Activated naive CD8-positive, alpha-beta T cell treated with anti-CD3 and anti-CD28 coated beads, Interleukin-2, amount 10 ng/mL, durations not matched to agents 7 days and 5 days (primary cell): Measurements from ENCODE around the gene LGI2. TPM values are rescaled to one million over a fixed set of nuclear protein-coding genes. Genes with fewer than 3 reads are reported as not detected.
"Not testable (repeated sequence)": the region's sequence is repeated elsewhere in the genome, so short reads cannot be mapped to it uniquely, and the experiment has no call there.

Experiments used
- ATAC-seq: fragments of 150-1000 bp; cut with Tn5 transposase; one replicate; pipeline ENCODE4 v1.10.0; 2021; ENCODE audit warnings: low read depth, moderate library complexity
- POLR2A ChIA-PET: fragments of 350-600 bp; sonication (Branson Sonifier 250); formaldehyde crosslinking; loops from one replicate; lab custom pipeline; 2021; ENCODE audit warnings: antibody characterized with exemption; lab: Charles Lee
- DNase-seq: peaks from one replicate; pipeline ENCODE4 v3.0.0; 2021
- H3K27ac Mint-ChIP-seq: one replicate; pipeline ENCODE4 v1.8.0; 2022; ENCODE audit warnings: mild to moderate bottlenecking, mixed read lengths
- H3K27me3 Mint-ChIP-seq: one replicate; pipeline ENCODE4 v1.8.0; 2022; ENCODE audit warnings: mild to moderate bottlenecking, moderate library complexity, mixed read lengths
- H3K36me3 Mint-ChIP-seq: one replicate; pipeline ENCODE4 v1.8.0; 2021; ENCODE audit warnings: mild to moderate bottlenecking, mixed read lengths
- H3K4me1 Mint-ChIP-seq: one replicate; pipeline ENCODE4 v1.8.0; 2021; ENCODE audit warnings: mixed read lengths
- H3K4me3 Mint-ChIP-seq: one replicate; pipeline ENCODE4 v1.8.0; 2022; ENCODE audit warnings: mild to moderate bottlenecking, moderate library complexity, mixed read lengths
- H3K9me3 Mint-ChIP-seq: one replicate; pipeline ENCODE4 v1.8.0; 2021; ENCODE audit warnings: mixed read lengths
- total RNA-seq, 2 experiments: library from RNA; stranded (reverse); gene quantifications; one replicate each; pipeline ENCODE4 v1.2.3, GENCODE V29; 2021

LGI2 gene
- total RNA-seq: not detected

DNA sequence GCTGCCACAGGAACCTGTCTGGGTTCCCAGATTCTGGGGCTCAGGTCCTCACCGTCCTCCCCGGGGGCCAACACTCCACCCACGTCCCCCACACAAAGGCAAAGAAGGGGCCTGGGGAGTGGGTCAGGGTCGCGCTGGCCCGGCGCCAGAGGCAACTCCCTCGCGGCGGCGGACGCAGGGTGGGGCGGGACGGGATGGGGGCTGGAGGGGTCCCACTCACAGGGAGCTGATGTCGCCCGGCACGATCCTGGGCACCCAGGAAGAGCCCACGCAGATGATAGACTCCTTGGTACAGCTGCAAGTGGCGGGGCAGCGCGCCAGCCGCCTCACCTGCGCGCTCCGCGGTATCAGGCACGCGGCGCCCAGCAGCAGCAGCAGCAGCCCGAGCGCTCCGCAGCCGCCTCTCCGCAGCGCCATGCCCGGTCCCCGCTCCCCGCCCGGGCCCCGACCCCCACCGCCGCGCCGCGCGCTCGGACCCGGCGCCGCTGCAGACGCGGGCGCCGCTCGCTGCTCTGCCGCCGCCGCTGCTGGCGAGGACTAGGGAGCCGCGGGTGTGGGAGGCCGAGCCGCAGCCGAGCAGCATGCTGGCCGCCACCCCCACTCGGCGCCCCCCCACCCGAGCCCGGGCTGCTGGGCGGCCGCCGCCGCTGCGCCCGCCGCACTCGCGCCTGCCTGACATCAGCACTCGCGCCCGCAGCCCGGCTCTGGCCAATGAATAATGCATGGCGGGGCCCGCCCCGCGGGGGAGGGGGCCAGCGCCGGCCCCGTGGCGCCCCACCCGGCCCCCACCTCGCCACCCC, at the start of gene LGI2:
LGI2 (minus strand) TSS at position 670 of the 800 bp plus-strand sequence; CDS start at position 417, 253 bp downstream.
- Mint-ChIP-seq H3K27ac (no peak within 1 kb of the TSS), H3K36me3 (peaks cover 1% of the 10 kb centered on the region), H3K9me3 (peaks cover 6% of the 10 kb centered on the region), H3K4me1 (peaks cover 2% of the 10 kb centered on the region), H3K27me3 (peaks cover 67% of the 10 kb centered on the region), H3K4me3 (no peak within 1 kb of the TSS)
- DNase-seq (no peak), ATAC-seq (no peak)
- POLR2A ChIA-PET: no interaction called here

DNA sequence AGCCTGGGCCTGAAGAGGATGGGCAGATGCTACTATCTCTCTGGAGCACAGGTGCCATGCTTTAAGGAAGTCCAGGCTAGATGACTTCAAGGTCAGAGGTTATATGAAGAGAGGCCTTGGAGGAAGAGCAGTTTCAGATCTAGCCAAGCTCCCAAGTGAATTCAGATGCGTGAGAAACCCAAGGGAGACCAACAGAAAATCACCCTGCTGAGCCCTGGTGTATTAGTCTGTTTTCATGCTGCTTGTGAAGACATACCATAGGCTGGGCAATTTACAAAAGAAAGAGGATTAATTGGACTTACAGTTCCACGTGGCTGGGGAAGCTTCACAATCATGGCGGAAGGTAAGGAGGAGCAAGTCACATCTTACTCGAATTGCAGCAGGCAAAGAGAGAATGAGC, 47.8 kb upstream of the LGI2 start:
- no peak for ATAC-seq

GRCh38 chr4:25076625-25077398, 46.1 kb upstream of the LGI2 start:
- ATAC-seq (no peak), DNase-seq (no peak)
- Mint-ChIP-seq H3K36me3 (no peaks in the 10 kb centered on the region), H3K27me3 (peaks cover 7% of the 10 kb centered on the region), H3K4me3 (no peak overlapping the region), H3K27ac (no peak overlapping the region), H3K9me3 (no peaks in the 10 kb centered on the region), H3K4me1 (no peaks in the 10 kb centered on the region)
- POLR2A ChIA-PET: no interaction called here

More for the DNA sequence above, 47.8 kb upstream of the LGI2 start:
- Mint-ChIP-seq H3K27me3 (peaks cover 7% of the 10 kb centered on the region), H3K27ac (no peak overlapping the region), H3K36me3 (no peaks in the 10 kb centered on the region), H3K4me3 (no peak overlapping the region), H3K4me1 (no peaks in the 10 kb centered on the region), H3K9me3 (no peaks in the 10 kb centered on the region)
- POLR2A ChIA-PET: no interaction called here
- no peak for DNase-seq

- no peak overlapping the region for H3K27ac Mint-ChIP-seq
- H3K27me3 Mint-ChIP-seq: peaks cover 2% of the 10 kb centered on the region
- ATAC-seq: no peak
- no peaks in the 10 kb centered on the region for H3K4me1 Mint-ChIP-seq
- H3K9me3 Mint-ChIP-seq: no peaks in the 10 kb centered on the region
- no peaks in the 10 kb centered on the region for H3K36me3 Mint-ChIP-seq
- POLR2A ChIA-PET: no interaction called here
- no peak for DNase-seq
- H3K4me3 Mint-ChIP-seq: no peak overlapping the region
Observed at GRCh38 chr4:25075851-25076250, 45.1 kb upstream of the LGI2 start.

- Mint-ChIP-seq H3K4me3 (no peak overlapping the region), H3K27ac (no peak overlapping the region), H3K27me3 (peaks cover 2% of the 10 kb centered on the region), H3K36me3 (no peaks in the 10 kb centered on the region), H3K9me3 (no peaks in the 10 kb centered on the region), H3K4me1 (no peaks in the 10 kb centered on the region)
- ATAC-seq (no peak), DNase-seq (no peak)
- POLR2A ChIA-PET: no interaction called here
Observed at GRCh38 chr4:25075129-25075528, 44.4 kb upstream of the LGI2 start.

DNA sequence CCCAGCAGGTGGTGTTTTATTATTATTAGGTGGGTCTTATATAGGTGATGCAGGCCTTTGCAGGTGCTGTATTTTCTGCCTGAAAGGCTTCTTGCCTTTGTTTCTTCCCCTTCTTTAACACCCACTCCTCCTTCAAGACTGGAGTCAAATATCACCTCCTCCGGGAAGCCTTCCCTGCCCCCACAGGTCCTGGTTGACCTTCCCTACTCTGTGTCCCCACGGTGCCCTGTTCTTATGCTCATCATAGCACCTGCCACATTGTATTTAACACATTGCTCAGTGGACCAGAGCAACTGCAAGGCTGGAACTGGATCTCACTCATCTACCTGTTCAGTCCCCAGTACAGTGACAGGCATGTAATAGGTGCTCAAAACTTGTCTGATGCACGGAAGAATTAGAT, 39.8 kb upstream of the LGI2 start:
- Mint-ChIP-seq H3K27me3 (peaks cover 2% of the 10 kb centered on the region), H3K4me1 (no peaks in the 10 kb centered on the region), H3K36me3 (no peaks in the 10 kb centered on the region), H3K9me3 (no peaks in the 10 kb centered on the region), H3K4me3 (no peak overlapping the region), H3K27ac (no peak overlapping the region)
- DNase-seq: no peak
- POLR2A ChIA-PET: no interaction called here
- no peak for ATAC-seq

DNA sequence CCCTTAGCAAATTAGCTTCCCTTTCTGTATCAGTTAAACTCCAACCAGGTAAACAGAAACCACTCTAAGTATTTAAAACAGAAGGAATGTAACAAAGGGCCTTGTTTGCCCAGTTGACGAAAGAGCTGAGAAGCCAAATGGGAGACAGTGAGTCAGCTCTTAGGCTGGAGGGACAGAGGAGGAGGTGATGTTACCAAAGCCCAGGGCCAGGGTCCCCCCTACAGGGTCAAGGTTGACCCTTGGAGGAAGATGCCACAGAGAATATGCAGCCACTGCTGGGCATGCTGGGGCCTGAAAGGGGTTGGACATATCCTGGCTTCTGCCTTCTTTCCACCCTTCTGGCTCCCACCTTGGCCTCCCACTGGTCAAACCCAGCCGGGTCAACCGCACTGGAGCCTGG, 38.3 kb upstream of the LGI2 start:
- POLR2A ChIA-PET: no interaction called here
- no peaks in the 10 kb centered on the region for H3K36me3 Mint-ChIP-seq
- ATAC-seq (no peak), DNase-seq (no peak)
- H3K27ac Mint-ChIP-seq: no peak overlapping the region
- H3K4me3 Mint-ChIP-seq: no peak overlapping the region
- peaks cover 5% of the 10 kb centered on the region for H3K27me3 Mint-ChIP-seq
- no peaks in the 10 kb centered on the region for H3K4me1 Mint-ChIP-seq
- H3K9me3 Mint-ChIP-seq: no peaks in the 10 kb centered on the region

DNA sequence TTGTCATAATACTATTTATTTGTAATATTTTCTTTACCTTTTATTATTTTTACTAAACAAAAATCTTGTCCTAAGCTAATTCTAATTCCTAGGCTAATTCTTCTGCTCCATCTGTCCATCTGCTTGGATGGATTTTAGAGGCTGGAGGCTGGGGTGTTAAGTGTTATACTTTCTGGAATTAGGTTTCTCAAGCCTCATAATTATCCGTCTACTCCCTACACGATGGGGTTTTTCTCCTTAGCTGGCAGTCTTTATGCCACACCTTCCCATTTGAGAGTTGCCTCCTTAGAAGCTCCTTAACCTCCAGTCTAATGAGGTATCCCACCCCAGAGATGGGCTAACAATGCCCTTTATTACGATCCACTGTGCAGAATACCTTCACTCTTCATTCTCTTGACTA, 37.6 kb upstream of the LGI2 start:
- ATAC-seq: no peak
- H3K27ac Mint-ChIP-seq: no peak overlapping the region
- H3K36me3 Mint-ChIP-seq: no peaks in the 10 kb centered on the region
- H3K4me1 Mint-ChIP-seq: no peaks in the 10 kb centered on the region
- no peak for DNase-seq
- H3K4me3 Mint-ChIP-seq: no peak overlapping the region
- POLR2A ChIA-PET: no interaction called here
- H3K9me3 Mint-ChIP-seq: no peaks in the 10 kb centered on the region
- peaks cover 3% of the 10 kb centered on the region for H3K27me3 Mint-ChIP-seq

DNA sequence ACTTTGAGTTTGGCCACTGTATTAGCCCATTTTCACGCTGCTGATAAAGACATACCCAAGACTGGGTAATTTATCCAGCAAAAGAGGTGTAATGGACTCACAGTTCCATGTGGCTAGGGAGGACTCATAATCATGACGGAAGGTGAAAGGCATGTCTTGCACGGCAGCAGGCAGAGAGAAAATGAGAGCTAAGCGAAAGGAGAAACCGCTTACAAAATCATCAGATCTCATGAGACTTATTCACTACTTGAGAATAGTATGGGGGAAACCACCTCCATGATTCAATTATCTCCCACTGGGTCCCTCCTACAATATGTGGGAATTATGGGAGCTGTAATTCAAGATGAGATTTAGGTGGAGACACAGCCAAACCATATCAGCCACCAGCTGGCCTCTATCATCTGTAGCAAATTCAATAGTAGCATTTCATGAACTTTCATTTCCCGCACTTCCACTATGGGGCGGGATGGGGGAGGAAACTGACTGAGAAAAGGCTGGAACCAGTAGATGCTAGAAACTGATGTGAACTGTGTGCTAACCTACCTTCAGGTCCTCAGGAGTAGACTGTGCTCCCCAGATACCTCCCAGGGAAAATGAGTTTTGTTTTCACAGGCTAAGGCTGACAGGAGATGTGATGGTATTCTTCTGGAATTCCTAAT, 35.3 kb upstream of the LGI2 start:
- Mint-ChIP-seq H3K36me3 (no peaks in the 10 kb centered on the region), H3K27me3 (peaks cover 6% of the 10 kb centered on the region), H3K27ac (no peak overlapping the region), H3K4me1 (no peaks in the 10 kb centered on the region), H3K9me3 (no peaks in the 10 kb centered on the region), H3K4me3 (no peak overlapping the region)
- POLR2A ChIA-PET: no interaction called here
- ATAC-seq (no peak), DNase-seq (no peak)

- DNase-seq: no peak
- no peaks in the 10 kb centered on the region for H3K36me3 Mint-ChIP-seq
- POLR2A ChIA-PET: no interaction called here
- no peaks in the 10 kb centered on the region for H3K4me1 Mint-ChIP-seq
- H3K27ac Mint-ChIP-seq: no peak overlapping the region
- H3K27me3 Mint-ChIP-seq: peaks cover 6% of the 10 kb centered on the region
- no peak for ATAC-seq
- H3K9me3 Mint-ChIP-seq: no peaks in the 10 kb centered on the region
- no peak overlapping the region for H3K4me3 Mint-ChIP-seq
Observed at GRCh38 chr4:25065431-25065858, 34.7 kb upstream of the LGI2 start.

- H3K4me3 Mint-ChIP-seq, ATAC-seq, H3K27me3 Mint-ChIP-seq, H3K36me3 Mint-ChIP-seq, POLR2A ChIA-PET, DNase-seq, H3K9me3 Mint-ChIP-seq, H3K4me1 Mint-ChIP-seq, H3K27ac Mint-ChIP-seq: not testable (repeated sequence)
Observed at GRCh38 chr4:25064447-25064846, 33.7 kb upstream of the LGI2 start.

DNA sequence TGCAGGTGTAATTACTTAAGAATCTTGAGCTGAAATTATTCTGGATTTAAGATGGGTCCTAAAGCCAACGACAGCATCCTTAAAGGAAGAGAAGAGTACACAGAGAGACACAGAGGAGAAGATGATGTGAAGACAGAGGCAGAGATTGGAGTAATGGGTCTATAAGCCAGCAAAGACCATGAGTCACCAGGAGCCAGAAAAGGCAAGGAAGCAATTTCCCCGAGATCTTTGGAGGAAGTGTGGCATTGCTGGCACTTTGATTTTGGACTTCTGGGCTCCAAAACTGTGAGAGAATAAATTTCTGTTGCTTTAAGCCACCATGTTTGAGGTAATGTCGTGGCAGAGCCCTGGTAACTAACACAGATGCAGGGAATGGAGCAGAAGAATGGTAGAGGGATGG, 32.4 kb upstream of the LGI2 start:
- POLR2A ChIA-PET: no interaction called here

GRCh38 chr4:25062098-25062497, 31.4 kb upstream of the LGI2 start:
- no peaks in the 10 kb centered on the region for H3K4me1 Mint-ChIP-seq
- ATAC-seq: no peak
- H3K27ac Mint-ChIP-seq: no peak overlapping the region
- no peaks in the 10 kb centered on the region for H3K9me3 Mint-ChIP-seq
- no peaks in the 10 kb centered on the region for H3K36me3 Mint-ChIP-seq
- POLR2A ChIA-PET: no interaction called here
- DNase-seq: no peak
- peaks cover 6% of the 10 kb centered on the region for H3K27me3 Mint-ChIP-seq
- H3K4me3 Mint-ChIP-seq: no peak overlapping the region

More for the DNA sequence above, 32.4 kb upstream of the LGI2 start:
- DNase-seq: no peak
- H3K4me1 Mint-ChIP-seq: no peaks in the 10 kb centered on the region
- H3K27ac Mint-ChIP-seq: no peak overlapping the region
- H3K9me3 Mint-ChIP-seq: no peaks in the 10 kb centered on the region
- H3K36me3 Mint-ChIP-seq: no peaks in the 10 kb centered on the region
- ATAC-seq: no peak
- no peak overlapping the region for H3K4me3 Mint-ChIP-seq
- H3K27me3 Mint-ChIP-seq: peaks cover 6% of the 10 kb centered on the region
